Myocyte (in vitro differentiated cells): ENCODE measurements around the gene PLCL1. TPM values are rescaled to one million over a fixed set of nuclear protein-coding genes. Genes with fewer than 3 reads are reported as not detected.
A peak's percentile ranks its signal among the peaks of the same experiment; 100 is the strongest.

Experiments
- DNase-seq: peaks from one replicate; pipeline ENCODE4 v3.0.0-alpha.2; 2012; ENCODE audit warnings: low read depth
- total RNA-seq: library from RNA; depleted of rRNA; stranded (reverse); fragments of >200 nt; gene quantifications from 2 replicates; pipeline ENCODE4 v1.2.3, GENCODE V29; 2014

Gene PLCL1
- total RNA-seq, 1 donor from 2014 or later, result 2.5 TPM

DNA sequence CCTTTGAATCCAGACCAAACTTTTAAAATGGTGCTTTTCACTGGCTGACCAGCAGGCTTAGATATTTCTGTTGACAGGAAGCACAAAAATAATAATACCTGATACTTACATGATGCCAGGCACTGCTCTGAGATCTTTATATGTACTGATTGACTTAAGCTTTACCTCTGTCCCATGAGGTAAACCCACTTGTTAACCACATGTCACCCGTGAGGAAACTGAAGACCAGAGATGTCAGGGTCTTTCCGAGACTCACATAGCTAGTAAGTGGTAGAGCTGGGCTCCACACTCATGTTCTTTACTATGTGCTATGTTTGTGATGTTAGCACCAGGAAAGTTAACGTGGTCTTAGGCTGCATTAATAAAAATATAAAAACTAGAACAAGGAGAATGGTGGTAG lies 297.7 kb downstream of the PLCL1 start:
- DNase-seq, result no peak

DNA sequence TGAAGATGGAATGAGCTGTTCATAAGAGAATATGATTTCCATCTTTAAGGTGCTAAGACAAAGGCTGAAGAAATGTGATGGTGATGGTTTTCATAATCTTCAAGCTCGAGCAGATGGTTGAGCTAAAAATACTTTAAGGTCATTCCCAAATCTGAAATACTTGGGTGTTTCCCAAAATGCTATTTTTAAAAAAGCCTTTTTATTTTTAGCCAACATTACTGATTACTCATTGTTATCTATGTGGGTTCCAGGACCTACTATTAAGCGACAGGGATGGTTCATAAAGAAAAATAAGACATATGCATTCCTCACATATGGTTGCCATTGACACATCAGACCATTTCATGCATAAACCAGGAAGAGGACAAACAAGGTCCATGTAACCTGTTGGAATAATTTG lies 298.5 kb downstream of the PLCL1 start:
- DNase-seq, result peak; percentile 24

DNA sequence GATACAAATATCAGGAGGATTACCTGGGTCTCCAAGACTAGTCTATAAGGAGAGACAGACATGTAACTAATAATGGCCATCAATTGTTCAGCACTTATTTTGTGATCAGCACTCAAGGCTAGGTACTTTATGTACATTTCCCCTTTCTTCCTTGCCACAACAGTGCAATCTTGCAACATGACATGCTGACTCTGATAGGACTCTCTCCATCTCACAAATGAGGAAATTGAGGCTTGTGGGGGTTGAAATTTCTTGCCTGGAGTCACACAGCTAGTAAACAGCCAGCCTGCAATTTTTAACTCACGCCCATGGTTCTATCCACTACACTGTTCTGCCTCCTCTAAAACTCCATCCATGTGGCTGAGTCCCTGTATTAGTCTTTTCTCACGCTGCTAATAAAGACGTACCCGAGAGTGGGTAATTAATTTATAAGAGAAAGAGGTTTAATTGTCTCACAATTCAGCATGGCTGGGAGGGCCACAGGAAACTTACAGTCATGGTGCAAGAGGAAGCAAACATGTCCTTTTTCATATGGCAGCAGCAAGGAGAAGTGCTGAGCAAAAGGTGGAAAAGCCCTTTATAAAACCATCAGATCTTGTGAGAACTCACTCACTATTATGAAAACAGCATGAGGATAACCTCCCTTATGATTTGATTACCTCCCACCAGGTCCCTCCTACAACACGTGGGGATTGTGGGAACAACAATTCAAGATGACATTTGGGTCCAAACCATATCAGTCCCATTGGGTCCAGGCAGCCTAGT lies 302.4 kb downstream of the PLCL1 start:
- DNase-seq, result no peak

DNA sequence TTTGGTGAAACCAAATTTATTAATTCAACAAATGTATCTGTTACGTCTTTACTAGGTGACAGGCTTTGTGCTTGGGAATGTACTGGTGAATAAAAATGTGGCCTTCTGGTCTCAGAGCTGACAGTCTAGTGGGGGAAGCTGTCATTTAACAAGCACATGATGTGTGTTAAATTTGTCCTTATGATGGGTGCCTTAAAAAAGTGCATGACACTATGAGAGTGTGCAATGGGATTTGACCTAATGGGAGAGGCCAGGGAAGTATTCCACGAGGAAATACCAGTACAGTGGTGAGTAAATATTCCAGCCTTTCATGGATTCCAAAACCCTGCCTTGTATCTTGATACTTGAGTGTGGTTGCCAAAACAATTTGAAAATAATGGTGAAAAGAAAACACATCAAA lies 308.9 kb downstream of the PLCL1 start:
- no peak for DNase-seq

DNA sequence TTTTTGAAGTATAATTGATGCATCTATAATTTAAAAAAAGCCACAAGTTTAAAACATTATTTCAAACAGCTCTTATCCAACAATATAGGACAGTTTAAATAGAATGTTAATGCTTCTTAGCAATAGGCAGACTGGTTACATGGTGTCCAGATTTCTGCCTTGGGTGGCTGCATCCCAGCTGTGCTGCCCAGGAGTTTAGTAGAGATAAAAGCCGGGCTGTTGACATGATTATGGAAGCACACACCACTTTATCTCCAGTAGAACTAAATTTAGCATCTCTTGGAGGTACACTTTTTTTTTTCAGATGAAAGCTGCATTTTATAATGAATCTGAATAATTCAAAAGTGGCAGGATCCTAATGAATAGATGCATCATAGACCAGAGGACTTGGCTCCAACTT lies 309.7 kb downstream of the PLCL1 start:
- no peak for DNase-seq

DNA sequence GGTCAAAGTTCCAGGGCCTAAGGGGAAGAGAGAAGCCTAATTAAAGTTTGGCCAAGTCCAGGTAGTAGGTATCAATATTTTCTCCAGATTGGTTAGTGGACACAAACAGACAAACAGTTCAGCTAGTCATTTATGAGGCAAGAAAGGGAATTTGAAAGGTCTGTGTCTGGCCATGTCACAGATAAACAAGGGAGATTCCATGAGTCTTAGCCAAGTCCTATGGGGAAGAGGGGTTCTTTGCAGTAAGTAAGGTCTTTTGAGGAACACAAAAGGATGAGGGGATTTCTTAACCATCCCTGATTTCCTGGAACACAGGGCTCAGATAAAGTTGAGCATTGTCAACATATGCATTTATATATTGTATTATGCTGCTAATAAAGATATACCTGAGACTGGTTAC lies 310.8 kb downstream of the PLCL1 start:
- DNase-seq, result no peak

DNA sequence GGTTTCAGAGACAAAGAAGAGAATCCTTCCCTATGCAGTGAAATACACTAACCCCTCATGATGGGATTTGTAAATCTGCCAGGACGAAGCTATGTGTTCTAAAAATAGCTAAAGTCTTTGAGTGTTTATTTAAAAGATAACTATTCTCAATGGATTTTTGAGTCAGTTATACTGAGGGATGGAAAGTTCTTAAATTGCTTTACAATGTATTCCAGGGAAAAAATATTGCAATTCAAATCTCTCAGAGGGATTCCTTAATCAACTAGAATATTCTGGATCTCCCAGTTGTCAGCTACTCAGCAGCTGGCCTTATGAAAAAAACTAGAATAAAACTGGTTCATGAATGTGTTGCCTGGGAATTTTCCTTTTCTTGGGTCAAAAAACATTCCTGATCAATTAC lies 312.4 kb downstream of the PLCL1 start:
- no peak for DNase-seq

DNA sequence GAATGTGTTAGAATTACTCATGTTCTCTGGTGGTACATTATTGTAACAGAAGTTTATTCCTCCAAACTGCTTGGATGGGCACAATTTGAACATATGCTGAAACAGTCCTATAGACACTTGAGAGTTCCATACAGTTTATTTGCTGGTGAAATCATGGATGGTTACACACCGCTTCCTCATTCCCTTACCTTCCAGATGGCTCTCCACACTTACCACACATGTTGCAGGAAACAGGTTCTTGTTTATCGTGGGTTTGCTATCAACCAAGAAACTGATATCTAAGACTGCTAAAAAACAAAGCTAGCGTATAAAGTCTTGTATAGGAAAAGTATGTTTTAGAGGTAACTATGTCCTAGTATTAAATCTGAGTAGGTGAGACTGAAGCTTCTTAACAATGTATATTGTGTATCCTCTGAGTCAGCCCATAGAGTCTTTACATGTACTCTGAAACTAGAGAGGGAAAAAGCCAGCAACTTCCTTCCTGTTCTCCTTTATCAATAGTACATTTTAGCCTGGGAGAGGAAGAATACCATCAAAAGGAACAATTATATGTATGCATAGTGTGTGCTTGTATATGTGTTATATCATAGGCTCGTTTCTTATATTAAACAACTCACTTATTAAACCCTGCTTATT lies 313.1 kb downstream of the PLCL1 start:
- DNase-seq, result no peak

DNA sequence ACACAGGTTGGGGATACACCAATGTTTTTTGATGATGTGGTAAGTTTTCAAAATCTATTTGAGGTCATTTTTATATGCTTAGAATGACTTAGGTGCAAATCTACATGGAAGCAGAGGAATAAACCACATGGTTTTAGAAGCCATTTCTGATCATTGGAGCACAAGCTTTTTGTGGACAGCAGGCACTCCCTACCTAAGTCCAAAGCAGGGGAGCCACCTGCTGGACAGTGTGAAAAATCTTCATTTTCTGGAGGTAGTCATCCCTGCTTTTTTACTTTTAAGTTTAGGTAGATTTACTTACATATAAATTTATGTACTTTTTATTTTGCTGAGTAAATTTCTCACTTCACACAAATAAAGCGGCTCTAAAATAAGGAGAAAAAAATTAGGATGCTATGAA lies 323.2 kb downstream of the PLCL1 start:
- peak; percentile 67 for DNase-seq

DNA sequence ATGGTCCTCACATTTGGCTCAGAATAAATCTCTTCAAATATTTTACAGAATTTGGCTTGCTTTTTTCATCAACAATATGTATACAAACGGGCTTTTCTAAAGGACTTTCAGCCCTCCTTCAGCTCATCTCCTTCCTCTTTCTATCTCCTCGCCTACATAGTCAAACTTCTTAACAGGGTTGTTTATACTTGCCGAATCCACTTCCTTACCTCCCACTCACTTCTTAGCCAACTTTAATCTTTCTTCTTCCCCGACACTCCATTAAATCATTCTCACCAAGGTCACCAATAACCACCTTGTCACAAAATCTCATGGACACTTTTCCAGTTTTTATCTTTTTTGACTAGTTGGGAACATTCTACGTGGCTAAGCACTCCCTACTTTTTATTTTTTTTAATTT lies 325.2 kb downstream of the PLCL1 start:
- DNase-seq, result no peak

DNA sequence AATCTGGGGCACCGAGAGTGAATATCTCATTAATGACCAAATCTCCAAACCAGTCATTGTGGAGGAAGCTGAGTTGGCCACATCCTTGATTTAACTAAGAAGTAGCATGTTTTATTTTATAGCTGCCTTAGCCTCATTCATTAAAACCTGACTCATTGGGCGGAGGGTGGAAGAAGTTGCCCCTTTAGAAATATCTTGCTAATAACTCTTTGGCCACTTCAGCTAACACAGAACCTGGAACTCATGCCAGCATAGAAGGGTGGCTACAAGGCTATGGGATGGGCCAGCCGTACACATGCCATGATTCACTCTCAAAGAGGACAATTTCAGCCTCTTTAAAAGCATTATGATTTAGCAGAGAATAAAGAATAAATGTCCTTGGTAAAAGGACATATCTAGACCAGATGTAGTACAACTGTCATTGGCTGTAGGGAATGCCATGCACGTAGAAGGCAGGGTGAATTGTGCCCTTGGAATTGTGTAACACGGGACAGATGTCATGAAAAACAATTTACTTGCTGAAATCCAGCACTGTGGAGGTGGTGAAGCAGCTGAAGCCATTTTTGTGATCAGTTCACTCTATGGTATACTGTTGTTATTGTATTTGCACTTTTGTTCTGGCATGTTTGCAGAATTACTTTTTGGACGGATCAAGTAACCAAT lies 330.0 kb downstream of the PLCL1 start:
- DNase-seq, result no peak

DNA sequence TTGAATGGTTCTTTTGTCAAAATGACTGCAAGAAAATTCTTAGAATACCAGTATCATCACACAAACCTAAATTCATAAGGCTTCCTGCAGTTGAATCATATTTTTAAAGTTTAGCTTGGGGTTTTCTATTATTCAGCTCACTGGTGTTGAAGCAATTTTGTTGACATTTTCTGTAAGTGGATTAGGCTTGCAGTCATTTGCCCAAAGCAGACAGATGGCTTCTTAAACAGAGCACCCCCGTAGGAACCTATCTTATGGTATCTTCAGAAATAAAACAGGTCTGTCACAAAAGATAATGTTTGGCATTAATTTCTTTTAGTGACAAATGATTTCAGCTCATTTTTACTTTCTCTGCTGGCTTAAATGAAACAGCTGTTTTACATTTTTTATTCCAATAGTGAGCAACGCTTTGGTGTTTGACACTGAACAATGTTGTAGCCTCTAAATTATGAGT lies 331.1 kb downstream of the PLCL1 start:
- no peak for DNase-seq

DNA sequence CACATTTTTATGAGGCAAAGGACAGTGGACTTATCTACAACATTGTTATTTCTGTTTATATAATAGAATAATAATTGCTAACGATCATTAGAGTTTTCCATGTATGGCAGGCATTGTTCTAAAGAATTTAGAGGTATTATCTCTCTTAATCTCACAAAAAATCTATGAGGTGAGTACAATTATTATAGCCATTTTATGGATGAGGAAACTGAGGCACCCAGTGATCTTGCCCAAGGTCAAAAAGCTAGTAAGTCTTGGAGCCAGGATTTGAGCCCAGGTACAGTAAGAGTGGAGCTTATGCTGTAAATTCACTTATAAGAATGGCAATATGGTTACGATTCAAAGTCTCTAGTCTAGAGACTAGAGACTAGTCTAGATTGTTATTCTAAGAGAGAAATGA lies 331.7 kb downstream of the PLCL1 start:
- DNase-seq, result no peak

DNA sequence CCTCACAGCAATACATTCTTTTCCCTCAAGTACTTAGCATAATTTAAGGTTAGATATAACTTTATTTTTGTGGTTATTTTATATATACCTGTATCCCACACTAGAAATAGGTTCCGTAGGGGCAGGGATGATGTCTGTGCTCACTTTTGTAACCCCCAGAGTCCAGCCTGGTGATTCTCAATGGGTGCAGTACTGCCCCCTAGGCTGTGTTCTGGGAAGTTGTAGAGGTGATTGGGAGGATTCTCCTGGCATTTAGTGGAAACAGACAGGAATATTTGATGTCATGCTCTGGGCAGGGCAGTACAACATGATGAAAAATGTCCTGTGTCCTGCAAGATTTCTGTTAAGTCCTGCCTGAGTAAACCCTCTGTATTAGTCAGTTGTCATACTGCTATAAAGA lies 333.3 kb downstream of the PLCL1 start:
- DNase-seq, result no peak

DNA sequence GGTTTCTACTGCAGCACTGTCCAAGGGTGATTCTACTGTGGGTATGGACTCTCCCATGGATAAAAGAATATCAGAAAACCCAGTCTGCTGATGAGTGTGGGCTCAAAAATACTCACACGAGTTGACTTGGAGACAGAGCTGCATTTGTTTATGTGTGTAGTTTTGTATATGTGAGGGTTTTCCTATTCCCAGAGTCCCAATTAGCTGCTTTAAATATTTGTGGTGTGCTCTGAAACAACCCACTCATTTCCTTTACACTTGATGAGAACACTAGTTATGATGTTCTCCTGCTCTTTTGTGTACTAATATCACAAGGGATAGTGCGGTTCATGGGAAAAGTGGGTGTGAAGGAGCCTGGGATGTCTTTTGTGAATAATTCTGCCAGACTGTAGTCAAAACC lies 337.3 kb downstream of the PLCL1 start:
- no peak for DNase-seq

DNA sequence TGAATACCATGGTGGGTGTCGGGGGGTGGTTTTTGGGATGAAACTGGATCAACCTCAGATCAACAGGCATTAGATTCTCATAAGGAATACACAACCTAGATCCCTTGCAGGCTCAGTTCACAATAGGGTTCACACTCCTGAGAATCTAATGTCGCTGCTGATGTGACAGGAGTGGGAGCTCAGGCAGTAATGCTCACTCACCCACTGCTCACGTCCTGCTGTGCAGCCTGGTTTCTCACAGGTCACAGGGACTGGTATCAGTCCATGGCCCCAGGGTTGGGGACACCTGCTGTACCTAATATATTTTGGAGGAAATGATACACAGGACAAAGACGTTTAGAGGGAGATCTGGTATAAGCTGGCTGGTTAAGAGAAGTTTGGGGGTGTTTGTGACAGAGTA lies 338.8 kb downstream of the PLCL1 start:
- DNase-seq, result no peak

DNA sequence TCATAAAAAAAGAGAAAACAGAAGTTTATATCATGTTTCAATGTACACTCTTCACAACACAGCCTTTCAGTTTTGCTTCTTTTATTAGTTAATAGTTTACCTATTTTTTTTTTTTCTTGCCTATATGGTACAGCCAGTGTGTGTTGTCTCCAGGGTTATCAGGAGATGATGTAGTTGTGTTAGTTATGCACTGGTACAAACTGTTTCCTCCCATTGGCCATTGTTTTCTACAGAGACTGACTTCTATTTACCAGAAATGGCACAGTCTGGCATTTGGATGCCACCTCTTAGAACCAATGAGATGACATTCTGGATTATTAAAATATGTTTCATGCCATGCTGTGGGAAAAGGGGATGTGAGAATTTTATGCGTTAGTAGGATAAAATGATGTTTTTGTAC lies 339.4 kb downstream of the PLCL1 start:
- DNase-seq, result no peak

DNA sequence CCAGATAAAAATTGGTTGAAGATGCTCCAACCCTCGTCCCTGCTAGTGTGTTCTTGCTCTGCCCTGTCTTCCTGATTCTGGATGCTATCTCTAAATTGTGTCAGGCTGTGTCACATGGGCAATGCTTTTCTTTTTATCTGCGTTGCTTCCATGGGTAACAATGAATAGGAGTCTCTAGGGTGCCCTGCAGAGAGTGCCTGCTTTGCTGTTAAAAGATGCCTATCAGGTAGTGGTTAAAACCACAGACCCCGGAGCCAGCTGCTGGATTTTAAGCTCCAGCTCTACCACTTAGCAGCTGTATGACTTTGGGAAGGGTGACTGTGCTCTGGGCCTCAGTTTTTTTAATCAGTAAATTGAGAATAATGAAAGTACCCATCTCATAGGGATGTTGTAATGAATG lies 340.3 kb downstream of the PLCL1 start:
- DNase-seq, result no peak

DNA sequence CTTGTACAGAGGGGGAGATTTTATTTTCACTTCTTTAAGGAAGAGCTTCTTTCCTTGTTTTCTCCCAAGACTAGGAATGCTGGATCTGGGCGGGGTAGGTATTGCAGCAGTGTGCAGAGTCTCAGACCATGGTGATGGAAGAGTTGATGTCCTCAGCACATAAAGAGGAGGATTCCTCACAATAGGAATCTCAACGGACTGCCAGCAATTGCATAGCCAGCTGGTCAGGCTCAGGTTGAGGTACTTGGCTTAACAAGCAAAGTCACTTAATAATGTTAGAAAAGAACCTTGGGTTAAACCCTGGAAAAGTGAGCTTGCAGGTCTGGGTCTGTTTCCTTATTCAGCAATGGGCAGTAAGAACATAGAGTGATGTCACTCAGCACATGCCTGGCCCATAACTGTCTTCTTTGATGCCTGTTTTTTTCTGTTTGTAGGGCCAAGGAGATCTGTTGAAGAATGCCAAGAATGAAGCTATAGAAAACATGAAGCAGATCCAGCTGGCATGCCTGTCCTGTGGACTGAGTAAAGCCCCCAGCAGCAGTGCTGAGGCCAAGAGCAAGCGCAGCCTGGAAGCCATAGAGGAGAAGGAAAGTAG lies 342.1 kb downstream of the PLCL1 start:
- DNase-seq, result no peak

DNA sequence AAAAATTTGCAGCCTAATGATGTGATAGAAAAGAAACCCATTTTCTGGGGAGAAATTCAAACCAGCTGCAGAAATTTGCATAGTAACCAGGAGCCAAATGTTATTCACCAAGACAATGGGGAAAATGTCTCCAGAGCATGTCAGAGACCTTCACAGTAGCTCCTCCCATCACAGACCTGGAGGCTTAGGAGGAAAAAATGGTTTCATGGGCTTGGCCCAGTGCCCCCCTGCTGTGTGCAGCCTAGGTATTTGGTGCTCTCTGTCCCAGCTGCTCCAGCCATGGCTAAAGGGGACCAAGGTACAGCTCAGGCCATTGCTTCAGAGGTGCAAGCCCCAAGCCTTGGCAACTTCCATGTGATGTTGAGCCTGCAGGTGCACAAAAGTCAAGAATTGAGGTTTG lies 352.9 kb downstream of the PLCL1 start:
- no peak for DNase-seq

DNA sequence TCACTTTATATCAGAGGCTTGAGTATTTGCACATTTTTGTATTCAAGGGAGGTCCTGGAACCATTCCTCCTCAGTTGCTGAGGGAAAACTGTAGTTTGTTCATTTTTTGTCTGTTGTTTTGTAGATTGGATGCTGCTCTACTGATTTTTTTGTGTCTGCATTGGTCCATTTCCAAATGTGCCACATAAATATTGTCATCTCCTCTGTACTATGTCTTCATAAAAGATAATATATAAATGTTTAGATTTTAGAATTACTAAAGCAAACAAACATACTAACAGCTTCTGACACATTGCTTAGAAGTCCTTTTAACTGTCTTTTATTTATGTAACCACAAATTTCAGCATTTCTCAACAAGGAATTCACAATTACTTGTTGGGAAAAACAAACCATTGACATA lies 356.8 kb downstream of the PLCL1 start:
- DNase-seq, result no peak

DNA sequence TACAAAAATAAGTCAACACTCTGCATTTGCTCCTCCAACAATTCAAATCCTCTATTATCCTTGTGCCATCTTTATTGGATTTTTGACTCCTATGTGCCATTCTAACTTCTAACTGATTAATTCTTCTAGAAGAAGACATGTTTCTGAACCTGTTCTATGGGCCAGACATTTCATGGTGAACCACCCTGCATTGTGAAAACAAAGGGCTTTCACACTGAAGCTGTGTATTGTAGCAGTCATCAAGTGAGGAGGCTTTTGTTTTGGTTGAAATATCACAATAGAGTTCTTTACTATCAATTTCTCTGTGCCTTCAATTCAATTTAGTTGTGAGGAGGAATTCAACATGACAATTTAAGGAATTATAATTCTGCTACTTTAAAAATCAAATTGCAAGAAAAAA lies 357.9 kb downstream of the PLCL1 start:
- DNase-seq, result no peak
